K562 (cell line): ENCODE data around the gene CBX4. TPM values are rescaled to one million over a fixed set of nuclear protein-coding genes. Genes with fewer than 3 reads are reported as not detected.

ENCODE experiments used
- ATAC-seq: fragments of 200-7000 bp; cut with Tn5 transposase; 3 replicates; pipeline ENCODE4 v1.9.1; 2020; ENCODE audit warnings: moderate library complexity
- BruUV-seq: library from RNA; stranded (reverse); fragments of 400-500 nt; replicated peaks from 2 replicates; lab custom pipeline; 2021; lab: Mats Ljungman, UMichigan
- CTCF ChIA-PET: fragments of 300-600 bp; formaldehyde crosslinking; extraction: SDS; loops from one replicate; lab custom pipeline; 2021; ENCODE audit warnings: low intra/inter-chr PET ratio; lab: Yijun Ruan, JAX
- POLR2A ChIA-PET: fragments of 300-600, 350-650 bp; sonication (Branson Sonifier 250); formaldehyde crosslinking; extraction: SDS; loops from one replicate; lab custom pipeline; 2021; ENCODE audit warnings: antibody characterized with exemption, inconsistent platforms; lab: Yijun Ruan, JAX
- DNase-seq, 4 experiments: peaks; one replicate each; pipeline versions ENCODE4 v3.0.0 to v3.0.0-alpha.2; 2011 to 2018; ENCODE audit warnings: low spot score in 3 of 4, mixed read lengths in 3 of 4; ENCODE audit errors: extremely low read depth in 1 of 4
- FAIRE-seq: peaks from 2 replicates; lab custom pipeline; 2011; peaks lifted over from hg19 to GRCh38; lab: Jason Lieb, UNC
- H2AFZ ChIP-seq: 2 replicates; pipeline ENCODE4 v1.6.0; 2011; ENCODE audit warnings: low read depth, low read length, control low read depth, inconsistent platforms
- H3K27ac ChIP-seq: fragments of 200-600 bp; 3 replicates; pipeline ENCODE4 v1.8.0; 2011; ENCODE audit warnings: low read depth, mild to moderate bottlenecking, control low read depth, inconsistent platforms, low read length, moderate library complexity, mixed read lengths; ENCODE audit errors: extremely low read depth
- H3K27me3 ChIP-seq, 2 experiments: fragments of 300-600 bp in 1 of 2; 2 replicates in 1 of 2; 3 replicates in 1 of 2; pipeline versions ENCODE4 v1.6.0 to v1.8.0; 2011; ENCODE audit warnings: inconsistent platforms in 2 of 2, low read length in 2 of 2, mild to moderate bottlenecking in 1 of 2, mixed read lengths in 1 of 2, moderate library complexity in 1 of 2; ENCODE audit not compliant: control insufficient read depth in 2 of 2, insufficient read depth in 2 of 2
- H3K36me3 ChIP-seq: fragments of 300-600 bp; 3 replicates; pipeline ENCODE4 v1.8.0; 2011; ENCODE audit warnings: mild to moderate bottlenecking, low read length, inconsistent platforms; ENCODE audit not compliant: control insufficient read depth, insufficient read depth
- H3K4me1 ChIP-seq, 2 experiments: fragments of 200-600 bp in 1 of 2; replicated peaks in 1 of 2; 2 replicates in 1 of 2; 3 replicates in 1 of 2; pipeline versions ENCODE4 v1.5.1 to v1.8.0; 2011; ENCODE audit warnings: inconsistent platforms in 2 of 2, low read length in 2 of 2, mild to moderate bottlenecking in 1 of 2, mixed read lengths in 1 of 2, moderate library complexity in 1 of 2; ENCODE audit not compliant: control insufficient read depth in 2 of 2, insufficient read depth in 2 of 2
- H3K4me2 ChIP-seq: 2 replicates; pipeline ENCODE4 v1.6.1; 2011; ENCODE audit warnings: low read length, control low read depth, inconsistent platforms, mixed read lengths; ENCODE audit not compliant: insufficient read depth
- H3K4me3 ChIP-seq: fragments of 200-600 bp; sonication (generic), shearing (Covaris generic); 2 replicates; pipeline ENCODE4 v1.5.1; 2016; ENCODE audit warnings: control low read depth, inconsistent platforms
- H3K79me2 ChIP-seq: fragments of 200-600 bp; 3 replicates; pipeline ENCODE4 v1.8.0; 2011; ENCODE audit warnings: low read length, inconsistent platforms; ENCODE audit not compliant: control insufficient read depth, insufficient read depth
- H3K9ac ChIP-seq, 2 experiments: 2 replicates each; pipeline versions ENCODE4 v1.6.0 to v1.6.1; 2011; ENCODE audit warnings: low read depth in 2 of 2, low read length in 2 of 2, control low read depth in 1 of 2, inconsistent platforms in 1 of 2, mild to moderate bottlenecking in 1 of 2, mixed read lengths in 1 of 2; ENCODE audit not compliant: insufficient read depth in 1 of 2
- H3K9me1 ChIP-seq: one replicate; pipeline ENCODE4 v1.6.0; 2011; ENCODE audit warnings: inconsistent platforms, mild to moderate bottlenecking, low read length, moderate library complexity; ENCODE audit not compliant: control insufficient read depth, insufficient read depth
- H3K9me3 ChIP-seq: replicated peaks from 2 replicates; pipeline ENCODE4 v1.5.1; 2011; ENCODE audit warnings: low read depth, low read length, inconsistent platforms; ENCODE audit not compliant: control insufficient read depth, insufficient read depth
- H4K20me1 ChIP-seq: replicated peaks from 2 replicates; pipeline ENCODE4 v1.6.1; 2011; ENCODE audit warnings: low read length, inconsistent platforms, mixed read lengths; ENCODE audit not compliant: control insufficient read depth, insufficient read depth
- ARID1B ChIP-seq: fragments of 450-650 bp; IDR thresholded peaks from 2 replicates; pipeline ENCODE4 v1.6.1; 2016; ENCODE audit warnings: antibody characterized with exemption, mild to moderate bottlenecking, inconsistent platforms
- DDX20 ChIP-seq: fragments of 450-650 bp; IDR thresholded peaks from 2 replicates; pipeline ENCODE4 v1.6.1; 2016; ENCODE audit warnings: missing genetic modification characterization, low read depth, mild to moderate bottlenecking, missing compliant biosample characterization, moderate library complexity
- EP400 ChIP-seq: fragments of 450-650 bp; IDR thresholded peaks from 2 replicates; pipeline ENCODE4 v1.6.1; 2017; ENCODE audit warnings: antibody characterized with exemption, mild to moderate bottlenecking, moderate library complexity
- FOXK2 ChIP-seq, 2 experiments: fragments of 450-650 bp; IDR thresholded peaks in 1 of 2; conservative IDR thresholded peaks in 1 of 2; 2 replicates each; pipeline ENCODE4 v1.6.1; 2016; ENCODE audit warnings: low read depth in 2 of 2, mild to moderate bottlenecking in 1 of 2
- HDAC3 ChIP-seq: fragments of 450-650 bp; IDR thresholded peaks from 2 replicates; pipeline ENCODE4 v1.6.1; 2018; ENCODE audit warnings: borderline replicate concordance, mild to moderate bottlenecking, moderate library complexity; ENCODE audit not compliant: partially characterized antibody
- NFE2 ChIP-seq: IDR thresholded peaks from 2 replicates; pipeline ENCODE4 v1.6.1; 2014; ENCODE audit warnings: antibody characterized with exemption, low read depth
- NR0B1 ChIP-seq: fragments of 450-650 bp; IDR thresholded peaks from one replicate; pipeline ENCODE4 v1.6.1; 2018; ENCODE audit warnings: mild to moderate bottlenecking, moderate library complexity; ENCODE audit not compliant: partially characterized antibody
- RUNX1 ChIP-seq: sonication (generic); IDR thresholded peaks from 2 replicates; pipeline ENCODE4 v1.6.1; 2016; ENCODE audit warnings: antibody characterized with exemption, low read depth
- ZKSCAN3 ChIP-seq: fragments of 250-450 bp; sonication (Bioruptor Pico); IDR thresholded peaks from 2 replicates; pipeline ENCODE4 v1.4.0; 2020
- ZNF696 ChIP-seq: fragments of 250-450 bp; sonication (Bioruptor Pico); conservative IDR thresholded peaks from 2 replicates; pipeline ENCODE4 v1.4.0; 2020; ENCODE audit warnings: mild to moderate bottlenecking, moderate library complexity
- WGBS: fragments of 100-300 bp; shearing (Covaris generic); methylation state at CpG from one replicate; pipeline ENCODE4 v1.1.6; 2016; ENCODE audit warnings: low coverage, mixed read lengths; ENCODE audit not compliant: insufficient coverage; ENCODE audit errors: missing lambda C conversion rate; 5-methylcytosine and 5-hydroxymethylcytosine counted together
- in situ Hi-C: fragments of 300-500 bp; cut with MboI; formaldehyde crosslinking; loops from 4 replicates; pipeline ENCODE4 v1.15.0; 2018; ENCODE audit warnings: inconsistent platforms, mixed read lengths
- intact Hi-C: fragments of 100-400 bp; cut with micrococcal nuclease; formaldehyde crosslinking; loops from 2 replicates; pipeline ENCODE4 v1.14.2; 2022
- polyA plus RNA-seq, 8 experiments: library from polyadenylated mRNA; depleted of rRNA in 4 of 8; stranded (reverse) in 5 of 8; unstranded in 3 of 8; fragments of >200 nt; fragmentation: Nextera tagmentation in 2 of 8; fragmentation: Illumina TruSeq in 1 of 8; extraction: Ambion mirVana in 2 of 8; extraction: Trizol in 1 of 8; gene quantifications; 2 replicates each; pipeline versions ENCODE4 v1.2.1 to v1.2.3, GENCODE V29; 2011 to 2014; ENCODE audit warnings: inconsistent platforms in 1 of 8, missing spikeins in 1 of 8
- total RNA-seq, 7 experiments: library from RNA; depleted of rRNA in 6 of 7; stranded (reverse); fragments of >200 nt in 6 of 7; fragmentation: Illumina TruSeq in 2 of 7; extraction: Trizol in 2 of 7; gene quantifications; 2 replicates each; pipeline versions ENCODE4 v1.2.1 to v1.2.3, GENCODE V29; 2011 to 2021; ENCODE audit warnings: low replicate concordance in 1 of 7

CBX4 gene
- total and polyA plus RNA-seq, 9 of the 15 experiments (the other 6 are each of a cell fraction or from before 2014, with no cell fraction given), result 0.98 to 50.5 (median 10.0) TPM

GRCh38 chr17:79866791-79867518 is 27.7 kb upstream of the CBX4 start:
- BruUV-seq, result no TSS peak
- POLR2A ChIA-PET, result interaction anchor here (0.6 to 1.0 kb wide), 3 partner anchors 24 to 45 kb away, joined by 3 to 5 read pairs (median 5); no protein-coding TSS in a partner anchor
- Histone ChIP-seq H3K27me3 (peaks cover 29 to 56% of the 10 kb centered on the region in 2 experiments; a peak in 4 of 5 replicates), H3K36me3 (no peaks in the 10 kb centered on the region), H3K9ac (no peak overlapping the region), H3K79me2 (no peaks in the 10 kb centered on the region), H3K27ac (no peak overlapping the region), H3K9me3 (no peaks in the 10 kb centered on the region), H4K20me1 (peaks cover 7% of the 10 kb centered on the region; the same call in 1 of the 2 replicates), H3K9me1 (no peaks in the 10 kb centered on the region), H2AFZ (no peak overlapping the region), H3K4me2 (no peak overlapping the region), H3K4me3 (no peak overlapping the region), H3K4me1 (peaks cover 0 to 9% of the 10 kb centered on the region in 2 experiments; a peak in 2 of 5 replicates)
- ATAC-seq (no peak; the same call in 2 of the 3 replicates), DNase-seq (no peak), FAIRE-seq (no peak)
- CTCF ChIA-PET, result no interaction called here
- no peak for TF ChIP-seq NR0B1
- no peak for TF ChIP-seq EP400
- TF ChIP-seq NFE2, result no peak
- TF ChIP-seq DDX20, result no peak
- no peak for TF ChIP-seq ZNF696 (CRISPR knock-in tag)
- TF ChIP-seq HDAC3, result no peak
- TF ChIP-seq FOXK2 (conservative IDR thresholded peaks at IDR 0.05 in 1 of 2, IDR thresholded peaks at IDR 0.05 in 1 of 2; ENCODE audit: low read depth in 2 of 2), result no peak
- no peak for TF ChIP-seq RUNX1
- TF ChIP-seq ARID1B, result no peak
- TF ChIP-seq ZKSCAN3, result no peak
- 9% methylated on average over 11 of the region's 11 CpGs for WGBS
- intact Hi-C loops, result no loop called here
- in situ Hi-C loops, result no loop called here
